GM19023 (cell line): ENCODE data around the gene LHX8.
"Not testable (repeated sequence)": the region's sequence is repeated elsewhere in the genome, so short reads cannot be mapped to it uniquely, and the experiment has no call there.

Source experiments
- ATAC-seq: cut with Tn5 transposase; IDR thresholded peaks from one replicate; pipeline ENCODE4 v1.9.1; 2021; ENCODE audit warnings: mild to moderate bottlenecking, moderate library complexity; ENCODE audit not compliant: unreplicated experiment

Gene LHX8

GRCh38 chr1:75133750-75134646 is at the start of gene LHX8:
LHX8 (plus strand) TSS chr1:75134388; CDS start chr1:75136615, 2,227 bp downstream.
- no peak for ATAC-seq

DNA sequence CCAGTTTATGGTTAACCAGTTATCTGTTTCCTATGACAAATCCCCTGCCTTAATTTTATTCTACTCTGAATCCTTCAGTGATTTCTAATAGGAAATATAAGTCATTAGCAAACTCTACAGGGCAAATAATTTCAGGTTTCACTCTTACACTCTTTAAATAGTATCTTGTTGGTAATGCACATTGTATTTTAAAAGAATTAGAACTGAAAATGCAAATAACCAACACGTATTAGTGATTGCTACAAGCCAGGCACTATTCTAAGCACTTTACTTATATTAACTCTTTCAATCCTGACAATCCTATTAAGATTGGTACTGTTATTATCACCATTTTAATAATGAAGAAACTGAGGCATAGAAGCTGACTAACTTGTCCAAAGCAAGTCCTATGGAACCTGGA is 48.3 kb upstream of the LHX8 start:
- ATAC-seq: no peak

DNA sequence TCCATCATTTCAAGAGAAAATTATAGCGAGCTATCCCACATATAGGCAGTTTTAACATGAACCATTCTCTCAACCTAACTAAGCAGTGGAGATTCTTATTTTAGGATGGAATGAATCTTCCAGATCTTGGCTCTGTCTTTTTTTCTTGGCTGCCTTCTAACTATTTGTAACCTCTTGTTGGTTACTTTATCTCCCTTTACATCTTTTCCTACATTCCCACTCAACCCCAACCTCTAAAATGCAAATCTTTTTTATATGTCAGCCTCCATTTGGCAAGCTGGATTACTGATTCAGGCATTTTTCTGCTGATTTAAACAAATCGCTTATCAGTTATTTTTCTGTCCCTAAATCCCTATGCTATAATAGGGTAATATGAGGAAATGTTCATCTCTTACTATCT is 46.9 kb upstream of the LHX8 start:
- no peak for ATAC-seq

- no peak for ATAC-seq
Observed at GRCh38 chr1:75092141-75092540, 42.0 kb upstream of the LHX8 start.

GRCh38 chr1:75097654-75098053 is 36.5 kb upstream of the LHX8 start:
- no peak for ATAC-seq

- no peak for ATAC-seq
Observed at GRCh38 chr1:75099581-75099980, 34.6 kb upstream of the LHX8 start.

GRCh38 chr1:75100481-75101092 is 33.6 kb upstream of the LHX8 start:
- ATAC-seq: no peak

GRCh38 chr1:75112362-75112951 is 21.7 kb upstream of the LHX8 start:
- ATAC-seq: not testable (repeated sequence)

DNA sequence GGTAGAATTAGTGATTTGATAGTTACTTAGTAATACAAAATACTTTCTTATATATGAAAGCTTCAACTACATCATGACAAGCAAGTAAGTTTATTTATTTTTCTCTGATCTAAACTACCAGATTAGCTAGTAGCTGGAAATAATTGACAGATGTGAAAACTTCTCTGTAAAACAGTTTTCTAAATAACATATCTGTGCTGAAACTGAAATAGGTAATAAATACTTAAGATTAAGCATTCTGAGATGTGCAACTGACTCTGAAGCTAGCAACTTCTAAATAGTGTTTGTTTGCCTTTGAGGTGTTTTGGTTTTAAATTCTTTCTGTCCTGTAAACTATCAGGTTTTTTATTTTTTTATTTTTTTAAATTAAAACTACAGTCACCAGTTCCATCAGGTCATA is 18.5 kb upstream of the LHX8 start:
- ATAC-seq: no peak

DNA sequence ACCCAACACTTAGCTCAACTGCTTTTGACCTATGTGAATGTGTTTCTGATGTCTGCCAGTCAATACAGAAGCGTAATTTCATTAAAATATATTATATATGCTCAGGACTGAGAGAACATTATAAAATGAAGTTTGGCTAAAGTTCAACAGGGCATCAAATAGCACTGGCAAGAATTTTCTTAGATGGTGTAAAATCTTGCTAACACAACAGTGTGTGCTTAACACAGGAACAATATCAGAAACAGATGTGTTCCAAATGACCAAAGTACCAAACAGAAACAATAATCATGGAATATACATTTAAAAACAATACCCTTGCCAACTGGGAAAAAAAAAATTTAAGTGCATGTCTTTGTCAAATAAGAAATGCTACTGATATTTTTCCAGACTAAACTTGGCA is 10.4 kb upstream of the LHX8 start:
- no peak for ATAC-seq

DNA sequence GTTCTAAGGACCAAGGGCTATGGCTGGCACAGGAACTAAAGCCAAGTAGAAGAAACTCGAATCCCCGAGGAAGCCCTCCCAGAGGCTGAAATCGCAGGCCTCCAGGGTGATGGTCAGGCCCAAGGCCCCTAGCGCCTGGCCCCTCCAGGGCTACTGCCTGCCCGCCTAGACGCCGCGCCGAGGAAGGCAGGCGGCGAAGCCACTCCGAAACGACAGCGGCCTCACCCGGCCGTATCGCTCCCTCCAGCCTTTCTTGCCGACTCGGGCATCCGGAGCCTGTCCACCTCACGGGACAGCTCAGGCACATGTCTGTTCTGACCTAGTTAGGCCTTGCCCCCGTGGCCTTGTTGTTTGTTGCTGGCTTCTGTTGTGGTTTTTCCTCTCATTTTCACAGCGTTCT is 9.7 kb upstream of the LHX8 start:
- ATAC-seq: no peak

DNA sequence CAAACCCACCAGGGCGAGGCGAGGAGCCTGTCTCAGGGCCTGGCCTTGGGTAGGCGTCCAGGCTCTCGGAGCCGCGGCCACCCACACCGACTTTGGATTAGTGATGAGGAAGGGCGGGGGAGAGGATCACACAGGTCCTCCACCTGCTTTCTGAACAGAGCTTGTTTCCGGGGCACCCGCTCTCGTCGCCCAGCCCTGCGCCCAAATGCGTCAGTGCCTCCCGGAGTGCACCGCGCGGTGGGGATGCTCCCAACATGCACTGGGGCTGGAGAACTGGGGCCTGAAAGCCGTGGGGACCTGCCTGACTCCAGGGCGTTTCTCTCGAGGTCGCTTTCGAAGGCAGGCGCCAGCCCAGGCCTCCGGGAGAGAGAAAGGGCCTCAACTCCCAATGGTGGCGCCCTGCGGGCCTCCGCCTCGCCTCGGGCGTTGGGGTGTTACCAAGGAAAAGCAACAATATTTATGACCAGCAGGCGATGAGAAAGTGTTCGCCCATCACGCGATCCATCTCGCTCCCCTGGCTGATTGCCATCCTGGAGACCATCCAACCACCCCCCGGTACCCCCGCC is 8.9 kb upstream of the LHX8 start:
- no peak for ATAC-seq

- ATAC-seq: no peak
Observed at GRCh38 chr1:75126611-75127101, 7.5 kb upstream of the LHX8 start.

- ATAC-seq: no peak
Observed at GRCh38 chr1:75127916-75128717, 6.1 kb upstream of the LHX8 start.

GRCh38 chr1:75129660-75129982 is 4.6 kb upstream of the LHX8 start:
- no peak for ATAC-seq

- no peak for ATAC-seq
Observed at GRCh38 chr1:75129983-75130789, 4.0 kb upstream of the LHX8 start.

DNA sequence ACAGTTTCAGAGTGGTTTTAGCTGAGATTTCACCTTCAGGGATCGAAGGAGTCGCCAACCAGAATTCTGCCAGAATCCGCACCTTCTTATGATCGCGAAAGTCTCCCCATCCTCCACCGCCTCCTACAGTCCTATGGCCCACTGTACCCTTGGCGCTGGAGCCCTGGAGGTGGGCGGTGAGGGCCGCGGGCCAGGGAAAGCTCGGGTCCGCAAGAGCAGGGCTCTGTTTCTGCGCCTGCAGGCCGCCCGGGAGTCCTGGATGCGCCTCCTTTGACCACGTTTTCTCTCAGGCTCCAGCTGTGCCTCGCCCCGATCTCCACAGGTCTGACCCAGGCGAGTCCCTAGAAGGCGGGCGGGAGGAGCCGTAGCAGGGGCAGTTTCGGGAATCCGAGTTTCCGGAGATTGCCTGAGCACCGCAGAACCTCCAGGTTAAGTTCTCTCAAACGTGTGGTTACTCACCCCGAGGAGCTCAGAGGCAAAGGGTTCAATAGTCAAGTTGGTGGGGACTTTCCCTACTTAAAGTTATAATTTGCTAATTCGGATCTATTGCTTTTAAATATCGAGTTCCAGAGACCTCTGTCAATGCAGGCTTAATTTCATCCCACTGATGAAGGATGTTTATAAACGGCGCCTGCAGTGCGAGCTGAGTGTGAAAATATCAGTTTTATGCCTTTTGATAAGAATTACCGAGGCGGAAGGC is 3.2 kb upstream of the LHX8 start:
- no peak for ATAC-seq

DNA sequence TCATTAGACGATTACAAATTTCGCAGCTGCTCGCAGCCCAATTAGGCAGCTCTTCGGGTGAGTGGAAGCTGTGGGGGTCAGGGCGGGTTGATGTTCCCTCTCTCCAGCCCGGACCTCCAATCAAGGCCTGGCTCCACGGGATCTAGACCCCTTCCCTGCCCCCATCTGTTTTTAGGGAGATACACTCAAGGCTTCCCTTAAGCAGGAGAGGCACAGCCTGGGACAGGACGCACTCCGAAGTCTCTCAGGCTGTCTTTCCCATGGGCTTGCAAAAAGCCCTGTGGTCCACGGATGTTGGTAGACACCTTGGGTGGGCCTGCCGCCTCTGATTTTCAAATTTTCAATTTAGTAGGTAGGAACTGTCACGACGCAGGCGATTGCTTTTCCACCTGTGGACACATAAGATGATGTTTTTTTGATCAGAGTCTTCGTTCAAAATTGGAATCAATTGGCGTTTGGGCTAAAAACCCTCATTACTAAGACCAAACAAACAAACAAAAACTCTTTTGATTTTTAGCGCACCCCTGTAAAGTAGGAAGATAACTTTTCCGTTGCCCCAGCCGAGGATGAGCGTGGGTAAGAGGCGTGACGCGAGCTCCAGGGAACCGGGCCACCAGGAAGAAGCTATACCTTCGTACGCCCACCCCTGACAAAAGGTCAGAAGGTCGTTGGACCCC is 2.5 kb upstream of the LHX8 start:
- no peak for ATAC-seq
